GM10266 (cell line): ENCODE data around the gene COL23A1.
A peak's percentile ranks its signal among the peaks of the same experiment; 100 is the strongest.

Experiments used
- DNase-seq: peaks from one replicate; pipeline ENCODE4 v3.0.0; 2012; ENCODE audit errors: extremely low spot score
- TF ChIP-seq, protein P1 (sequence below): IDR thresholded peaks from 2 replicates; pipeline ENCODE4 v1.5.1; 2012; ENCODE audit warnings: mild to moderate bottlenecking, low read depth; ENCODE audit not compliant: control insufficient read depth, insufficient read depth; ENCODE audit errors: missing control alignments

Gene COL23A1

GRCh38 chr5:178285399-178286225, 304.6 kb downstream of the COL23A1 start:
- no peak for DNase-seq
- TF ChIP-seq, protein P1, sequence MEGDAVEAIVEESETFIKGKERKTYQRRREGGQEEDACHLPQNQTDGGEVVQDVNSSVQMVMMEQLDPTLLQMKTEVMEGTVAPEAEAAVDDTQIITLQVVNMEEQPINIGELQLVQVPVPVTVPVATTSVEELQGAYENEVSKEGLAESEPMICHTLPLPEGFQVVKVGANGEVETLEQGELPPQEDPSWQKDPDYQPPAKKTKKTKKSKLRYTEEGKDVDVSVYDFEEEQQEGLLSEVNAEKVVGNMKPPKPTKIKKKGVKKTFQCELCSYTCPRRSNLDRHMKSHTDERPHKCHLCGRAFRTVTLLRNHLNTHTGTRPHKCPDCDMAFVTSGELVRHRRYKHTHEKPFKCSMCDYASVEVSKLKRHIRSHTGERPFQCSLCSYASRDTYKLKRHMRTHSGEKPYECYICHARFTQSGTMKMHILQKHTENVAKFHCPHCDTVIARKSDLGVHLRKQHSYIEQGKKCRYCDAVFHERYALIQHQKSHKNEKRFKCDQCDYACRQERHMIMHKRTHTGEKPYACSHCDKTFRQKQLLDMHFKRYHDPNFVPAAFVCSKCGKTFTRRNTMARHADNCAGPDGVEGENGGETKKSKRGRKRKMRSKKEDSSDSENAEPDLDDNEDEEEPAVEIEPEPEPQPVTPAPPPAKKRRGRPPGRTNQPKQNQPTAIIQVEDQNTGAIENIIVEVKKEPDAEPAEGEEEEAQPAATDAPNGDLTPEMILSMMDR = no peak

GRCh38 chr5:178284996-178285395, 305.2 kb downstream of the COL23A1 start:
- TF ChIP-seq, protein P1 = no peak
- no peak for DNase-seq

DNA sequence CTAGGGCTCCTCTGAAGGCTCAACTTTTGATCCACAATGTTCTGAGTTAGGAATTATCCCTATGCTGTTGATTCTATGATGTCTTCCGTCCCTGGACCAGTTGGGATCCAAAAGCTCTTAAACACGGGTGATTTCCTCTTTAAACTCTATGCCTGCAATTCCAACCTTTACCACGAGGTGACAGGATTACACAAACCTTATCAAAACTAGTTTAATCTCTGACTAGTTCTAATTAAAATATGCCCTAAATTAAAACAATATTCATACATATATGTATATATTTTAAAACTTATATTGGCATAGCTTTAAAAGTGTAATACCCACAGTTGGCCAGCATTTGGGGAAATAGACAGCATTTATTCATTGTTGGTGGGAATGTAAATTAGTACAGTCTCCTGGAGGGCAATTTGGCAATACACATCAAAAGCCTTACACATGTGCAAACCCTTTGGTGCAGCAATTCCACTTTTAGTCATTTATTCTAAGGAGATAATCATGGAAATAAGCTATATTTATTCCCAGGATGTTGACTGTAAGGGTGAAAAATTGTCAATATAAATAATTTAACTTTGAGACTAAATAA, 306.0 kb downstream of the COL23A1 start:
- TF ChIP-seq, protein P1 = peak; percentile 42
- no peak for DNase-seq

DNA sequence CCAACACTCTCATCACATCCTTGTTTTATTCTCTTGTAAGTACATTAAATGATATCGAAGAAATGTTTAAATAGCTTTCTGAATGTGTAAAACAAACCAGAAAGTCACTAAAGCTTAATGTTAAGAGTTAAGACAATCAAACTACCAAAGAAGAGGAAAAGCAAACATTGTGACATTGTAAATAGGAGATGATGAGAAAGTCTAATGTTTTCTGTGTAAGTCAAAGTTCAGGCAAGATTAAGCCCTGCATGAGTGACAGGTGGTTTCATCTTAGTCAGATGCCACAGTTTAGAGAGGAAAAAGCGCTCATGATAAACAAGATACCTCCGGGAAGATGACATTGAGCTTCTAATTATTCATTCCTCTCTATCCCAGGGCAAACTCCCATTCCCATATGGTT, 306.7 kb downstream of the COL23A1 start:
- DNase-seq = no peak
- TF ChIP-seq, protein P1 = no peak

DNA sequence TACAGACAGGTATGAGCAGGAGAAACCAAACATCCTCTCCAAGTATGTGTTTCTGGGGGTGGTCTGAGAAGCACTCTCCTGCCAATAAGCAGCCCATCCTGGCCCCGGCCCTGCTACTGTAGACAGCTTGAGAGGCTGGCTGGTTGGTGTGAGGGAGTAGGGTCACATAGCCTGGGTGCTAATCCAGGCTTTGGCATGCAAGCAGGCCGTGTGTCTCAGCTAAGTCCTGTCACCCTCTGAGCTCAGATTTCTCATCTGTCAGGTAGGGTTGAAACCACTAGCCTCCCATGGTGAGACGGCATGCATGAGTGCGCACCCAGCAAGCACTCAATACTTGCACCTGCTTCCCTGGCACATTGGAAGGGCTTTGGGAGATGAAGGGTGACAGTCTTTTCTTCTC, 307.8 kb downstream of the COL23A1 start:
- TF ChIP-seq, protein P1 = no peak
- DNase-seq = no peak

GRCh38 chr5:178281331-178281730, 308.9 kb downstream of the COL23A1 start:
- no peak for DNase-seq
- TF ChIP-seq, protein P1 = no peak

DNA sequence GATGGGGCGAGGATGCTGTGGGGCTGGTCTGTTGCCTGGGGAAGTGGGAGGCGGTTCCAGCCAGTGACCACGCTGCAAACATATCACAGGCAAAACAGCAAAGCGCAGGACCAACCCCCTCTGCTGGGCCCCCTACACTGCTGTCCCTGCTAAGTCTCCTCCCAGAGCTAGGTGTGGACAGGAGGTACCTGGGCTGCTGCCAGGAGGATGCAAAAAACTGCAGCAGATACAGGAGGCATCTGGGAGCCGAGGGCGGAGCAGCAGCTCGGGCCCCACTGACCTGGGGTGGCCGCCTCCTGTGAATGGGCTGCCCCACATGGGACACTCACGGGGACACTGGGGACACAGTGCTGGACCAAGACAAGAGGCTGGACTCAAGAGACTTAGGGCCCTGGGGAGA, 309.6 kb downstream of the COL23A1 start:
- DNase-seq = no peak

More for the DNA sequence above, 309.6 kb downstream of the COL23A1 start:
- TF ChIP-seq, protein P1 = no peak
